ENCODE results near the gene MEF2B.
"Not testable (repeated sequence)": the region's sequence is repeated elsewhere in the genome, so short reads cannot be mapped to it uniquely, and the experiment has no call there.

MEF2B gene

DNA sequence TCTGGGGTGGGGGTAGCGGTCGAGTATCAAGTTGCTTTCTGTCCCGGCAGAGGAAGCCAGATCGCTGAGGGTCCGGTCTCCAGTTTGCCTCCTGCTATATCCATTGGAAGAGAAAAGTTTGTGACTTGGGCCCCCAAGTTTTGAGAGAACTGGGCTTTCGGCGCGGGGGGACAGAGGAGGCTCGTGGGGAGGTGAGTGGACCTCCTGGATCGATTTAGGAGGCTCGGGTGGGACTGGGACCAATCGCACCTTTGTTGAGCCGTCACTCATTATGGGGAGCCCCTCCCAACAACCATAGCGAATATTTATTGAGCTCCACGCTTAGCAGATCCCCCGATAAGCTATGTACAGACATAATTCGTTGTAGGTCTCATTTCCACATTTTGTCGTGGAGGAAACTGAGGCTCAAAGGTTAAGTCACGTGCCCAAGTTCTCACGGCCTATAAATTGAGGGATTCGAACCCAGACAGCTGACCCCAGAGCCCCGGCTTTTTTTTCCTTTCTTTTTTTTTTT is 22.9 kb upstream of the MEF2B start:
- no peak for DNase-seq (ENCODE audit: low read depth)

GRCh38 chr19:19192078-19192882 is 22.2 kb upstream of the MEF2B start, which contains the start of the genes BORCS8 and RFXANK:
Gene BORCS8, minus strand, starts transcription at chr19:19192152. Its CDS starts 35 bp downstream, at chr19:19192117.
Gene RFXANK, plus strand, starts transcription at chr19:19192258. Its CDS starts 1,689 bp downstream, at chr19:19193947.
- DNase-seq (ENCODE audit: low read depth) = peak; percentile 98

DNA sequence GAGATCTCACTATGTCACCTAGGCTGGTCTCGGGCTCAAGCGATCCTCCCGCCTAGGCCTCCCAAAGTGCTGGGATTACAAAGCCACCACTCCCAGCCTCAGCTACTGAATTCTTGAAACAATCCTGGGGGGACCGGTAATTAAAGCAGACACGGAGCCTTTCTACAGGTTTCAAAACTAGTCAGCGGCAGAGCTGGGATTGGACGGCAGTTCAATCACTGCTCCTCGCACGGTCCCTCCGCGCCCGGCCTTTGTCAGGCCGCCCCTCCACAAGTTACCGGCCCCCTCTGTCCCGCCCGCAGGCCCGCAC is 21.7 kb upstream of the MEF2B start:
- no peak for DNase-seq (ENCODE audit: low read depth)

GRCh38 chr19:19186742-19187141 is 16.7 kb upstream of the MEF2B start:
- DNase-seq (ENCODE audit: low read depth) = no peak

GRCh38 chr19:19185853-19186740 is 16.0 kb upstream of the MEF2B start:
- no peak for DNase-seq (ENCODE audit: low read depth)

GRCh38 chr19:19181488-19181998 is 11.5 kb upstream of the MEF2B start:
- DNase-seq (ENCODE audit: low read depth) = no peak

- no peak for DNase-seq (ENCODE audit: low read depth)
These were observed 9.7 kb upstream of the MEF2B start for GRCh38 chr19:19179548-19180441.

- DNase-seq (ENCODE audit: low read depth) = no peak
These were observed 6.9 kb upstream of the MEF2B start for GRCh38 chr19:19176950-19177349.

DNA sequence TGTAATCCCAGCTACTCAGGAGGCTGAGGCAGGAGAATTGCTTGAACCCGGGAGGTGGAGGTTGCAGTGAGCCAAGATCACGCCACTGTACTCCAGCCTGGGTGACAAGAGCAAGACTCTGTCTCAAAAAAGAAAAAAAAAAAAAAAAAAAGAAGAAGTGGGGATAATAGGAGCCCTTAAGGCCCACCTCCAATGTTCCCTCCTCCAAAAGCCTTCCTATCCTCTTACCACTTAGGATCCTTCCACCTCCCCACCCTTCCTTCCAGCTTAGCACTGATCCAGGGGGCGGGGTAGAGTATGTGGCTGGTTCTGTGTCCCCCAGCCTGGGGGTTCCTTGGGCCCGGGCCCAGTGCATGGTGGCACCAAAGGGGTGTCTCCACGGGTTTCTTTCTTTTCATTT is 3.2 kb upstream of the MEF2B start:
- DNase-seq (ENCODE audit: low read depth) = not testable (repeated sequence)

- DNase-seq (ENCODE audit: low read depth) = peak; percentile 61
These were observed 1.9 kb upstream of the MEF2B start for GRCh38 chr19:19171821-19172532.

DNA sequence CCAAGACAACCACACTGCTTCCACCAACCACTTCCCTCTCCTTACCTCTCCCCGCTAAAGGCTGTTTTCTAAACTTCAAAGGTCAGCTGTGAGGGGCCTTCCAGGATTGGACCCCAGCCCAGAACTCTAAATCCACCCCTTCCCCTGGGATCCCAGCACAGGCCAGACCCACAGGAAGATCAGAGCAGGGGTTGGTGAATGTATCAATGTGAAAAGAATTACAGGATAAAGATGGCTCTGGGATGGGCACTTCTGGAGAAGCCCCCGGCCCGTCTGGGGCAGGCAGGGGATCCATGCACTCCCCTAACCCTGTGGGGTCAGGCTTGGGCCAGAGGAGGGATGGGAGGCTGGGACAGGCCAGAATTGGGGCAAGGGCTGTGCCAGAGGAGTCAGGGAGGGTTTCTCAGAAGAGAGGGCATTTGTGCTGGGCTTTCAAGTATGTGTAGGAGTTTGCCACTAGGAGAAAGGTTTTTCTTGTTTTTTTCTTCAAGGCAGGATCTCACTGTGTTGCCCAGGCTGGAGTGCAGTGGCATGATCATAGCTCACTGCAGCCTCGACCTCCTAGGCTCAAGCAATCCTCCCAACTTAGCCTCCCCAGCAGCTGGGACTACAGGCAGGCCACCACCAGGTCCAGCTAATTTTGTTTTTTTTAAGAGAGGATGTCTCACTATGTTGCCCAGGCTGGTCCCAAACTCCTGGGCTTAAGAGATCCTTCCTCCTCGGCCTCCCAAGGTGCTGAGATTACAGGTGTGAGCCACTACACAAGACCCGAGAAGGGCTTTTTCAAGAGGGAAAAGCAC is 1.0 kb upstream of the MEF2B start:
- DNase-seq (ENCODE audit: low read depth) = no peak

- DNase-seq (ENCODE audit: low read depth) = no peak
These were observed 619 bp downstream of the MEF2B start for GRCh38 chr19:19169236-19170052.

DNA sequence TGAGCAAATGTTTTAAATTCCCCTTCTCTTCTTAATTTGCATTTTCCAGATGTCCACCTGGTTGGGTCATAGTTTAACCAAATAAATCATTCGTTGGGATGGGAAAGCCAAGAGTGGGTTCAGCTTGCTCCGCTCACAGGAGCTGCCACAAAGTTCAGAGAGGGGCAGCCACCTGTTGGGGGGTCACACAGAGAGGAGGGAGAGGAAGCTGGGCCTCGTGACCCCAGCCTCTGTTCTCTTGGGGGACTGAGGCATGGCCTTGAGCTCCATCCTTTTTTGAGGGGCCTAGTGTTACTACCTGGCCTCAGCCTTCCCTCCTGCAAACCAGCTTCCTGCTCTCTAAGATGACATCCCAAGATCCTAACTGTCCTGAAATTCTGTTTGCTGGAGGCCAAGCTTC is 2.5 kb downstream of the MEF2B start:
- DNase-seq (ENCODE audit: low read depth) = no peak

DNA sequence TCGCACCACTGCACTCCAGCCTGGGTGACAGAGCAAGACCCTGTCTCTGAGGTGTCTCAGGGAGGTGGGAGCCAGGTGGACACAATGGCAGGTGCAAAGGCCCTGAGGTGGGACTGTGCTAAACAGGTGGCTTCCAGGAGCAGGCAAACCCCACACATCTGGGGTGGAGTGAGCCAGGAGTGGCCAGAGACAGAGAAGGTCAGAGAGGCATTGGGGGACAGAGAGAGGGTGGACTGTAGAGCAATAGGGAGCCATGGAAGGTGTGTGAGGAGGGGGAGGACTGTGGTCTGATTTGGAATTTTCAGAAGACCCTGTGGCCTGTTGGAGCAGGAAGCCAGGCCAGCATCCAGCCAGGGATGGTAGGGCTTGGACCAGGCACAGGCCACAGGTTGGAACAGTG is 4.7 kb downstream of the MEF2B start:
- no peak for DNase-seq (ENCODE audit: low read depth)

DNA sequence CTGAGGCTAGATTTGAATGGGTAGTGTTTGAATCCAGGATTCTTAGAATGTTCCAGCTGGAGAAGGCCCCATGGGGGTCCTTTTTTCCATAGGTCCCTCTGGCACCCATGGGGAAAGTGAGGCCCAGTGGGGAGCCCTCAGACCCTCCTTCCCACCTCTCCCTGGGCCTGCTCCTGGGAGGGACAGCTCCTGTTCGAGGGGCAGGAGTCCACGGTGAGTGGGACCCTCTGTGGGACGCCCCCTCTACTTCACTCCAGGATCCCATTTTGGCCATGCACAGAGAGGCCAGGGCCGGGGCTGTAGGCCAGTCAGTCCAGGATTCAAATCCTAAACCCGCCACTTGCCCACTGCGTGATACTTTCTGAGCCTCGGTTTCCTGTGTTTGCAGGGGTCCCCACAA is 7.6 kb downstream of the MEF2B start:
- no peak for DNase-seq (ENCODE audit: low read depth)

DNA sequence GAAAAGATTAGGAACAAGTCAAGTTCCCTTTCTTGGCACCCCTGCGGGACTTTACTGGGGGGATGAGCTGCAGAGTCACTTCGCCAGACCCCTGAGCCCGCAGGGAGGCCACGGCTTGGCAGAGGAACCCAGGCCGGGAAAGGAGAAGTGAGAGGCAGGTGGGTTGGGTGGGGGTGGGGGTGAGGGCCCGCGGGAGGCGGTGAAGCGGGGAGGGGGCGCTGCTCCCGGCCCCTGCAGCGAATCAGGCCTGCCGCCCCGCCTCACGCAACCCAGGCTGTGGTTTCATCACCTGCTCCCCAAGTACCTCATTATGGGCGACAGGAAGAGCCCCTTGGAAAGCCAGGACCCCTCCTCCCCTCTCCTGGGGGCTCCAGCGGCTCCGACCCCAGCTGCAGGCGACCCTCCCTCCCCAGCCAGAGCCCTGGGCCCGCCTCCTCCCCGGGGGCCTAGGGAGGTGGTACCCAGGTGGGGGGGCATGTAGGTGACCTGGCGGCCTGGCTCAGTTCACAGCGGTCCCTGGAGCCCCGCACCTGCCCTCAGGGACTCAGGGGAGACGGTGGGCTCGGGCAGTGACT is 9.5 kb downstream of the MEF2B start:
- DNase-seq (ENCODE audit: low read depth) = no peak

DNA sequence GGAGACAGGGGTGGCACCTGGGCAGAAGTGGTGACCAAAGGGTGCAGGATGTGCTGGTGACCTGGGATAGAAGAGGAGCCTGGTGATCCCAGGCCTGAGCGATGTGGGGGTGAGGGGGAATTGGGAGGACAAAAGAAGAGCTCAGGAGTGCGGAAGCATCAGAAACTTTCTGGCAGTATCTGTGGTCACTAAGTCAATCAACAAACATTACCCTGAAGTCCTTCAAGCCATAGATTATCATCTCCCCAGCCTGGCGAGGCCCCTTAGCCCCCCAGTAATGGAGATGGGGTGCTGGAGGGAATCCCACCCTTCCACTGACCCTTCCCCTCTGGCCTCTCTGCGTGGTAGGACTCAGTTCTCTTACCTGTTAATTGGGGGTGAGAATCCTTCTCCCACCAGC is 10.5 kb downstream of the MEF2B start:
- no peak for DNase-seq (ENCODE audit: low read depth)

DNA sequence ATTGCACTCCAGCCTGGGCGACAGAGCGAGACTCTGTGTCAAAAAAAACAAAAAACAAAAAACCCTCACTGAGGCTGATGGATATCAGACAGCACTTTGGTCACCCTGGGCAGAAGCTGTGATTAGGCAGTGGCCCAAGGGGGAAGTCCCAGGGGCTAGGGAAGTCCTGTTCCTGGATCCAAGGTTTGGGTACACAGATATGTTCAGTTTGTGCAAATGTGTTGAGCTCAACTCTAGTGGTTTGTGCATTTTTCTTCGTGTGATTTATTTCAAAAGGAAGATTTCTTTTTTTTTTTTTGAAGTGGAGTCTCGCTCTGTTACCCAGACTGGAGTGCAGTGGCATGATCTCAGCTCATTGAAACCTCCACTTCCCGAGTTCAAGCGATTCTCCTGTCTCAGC is 12.3 kb downstream of the MEF2B start:
- DNase-seq (ENCODE audit: low read depth) = no peak

Data from fibroblast of gingiva (primary cell).